ENCODE results near the gene MACROD1.

DNA sequence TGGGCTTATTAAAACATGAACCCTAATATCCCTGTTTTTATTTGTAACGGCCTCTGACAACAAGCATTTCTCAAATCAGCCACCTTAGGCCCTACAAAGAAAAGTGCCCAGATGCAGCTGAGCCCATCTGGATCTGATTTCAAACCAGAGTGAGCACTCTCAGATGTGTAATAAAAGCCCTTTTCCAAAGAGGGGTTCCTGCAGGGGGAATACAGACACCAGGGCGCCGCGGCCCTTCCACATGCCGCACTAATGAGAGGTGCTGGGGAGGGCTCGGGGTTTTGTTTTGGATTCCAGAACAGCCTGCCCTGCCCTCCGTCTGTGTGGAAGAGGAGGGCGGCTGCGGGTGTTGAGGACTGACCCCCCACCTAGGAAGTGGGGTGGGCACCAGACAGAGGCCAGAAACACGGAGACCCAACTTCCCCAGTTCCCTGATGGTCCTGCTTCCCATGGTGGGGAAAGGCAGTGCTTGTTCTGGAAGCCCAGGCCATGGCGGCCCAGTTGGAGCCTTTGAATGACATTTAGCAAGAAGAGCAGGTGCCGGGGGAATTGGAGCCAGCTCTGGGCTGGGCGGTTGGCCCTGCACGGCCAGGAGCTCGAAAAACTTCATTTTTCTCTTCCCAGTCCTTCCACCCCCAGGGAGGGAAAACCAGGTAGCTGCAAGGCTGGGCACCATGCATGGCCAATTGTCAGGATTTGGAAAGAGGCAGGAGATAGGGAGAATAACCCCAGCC, 63.7 kb downstream of the MACROD1 start:
- TF ChIP-seq, protein P1, sequence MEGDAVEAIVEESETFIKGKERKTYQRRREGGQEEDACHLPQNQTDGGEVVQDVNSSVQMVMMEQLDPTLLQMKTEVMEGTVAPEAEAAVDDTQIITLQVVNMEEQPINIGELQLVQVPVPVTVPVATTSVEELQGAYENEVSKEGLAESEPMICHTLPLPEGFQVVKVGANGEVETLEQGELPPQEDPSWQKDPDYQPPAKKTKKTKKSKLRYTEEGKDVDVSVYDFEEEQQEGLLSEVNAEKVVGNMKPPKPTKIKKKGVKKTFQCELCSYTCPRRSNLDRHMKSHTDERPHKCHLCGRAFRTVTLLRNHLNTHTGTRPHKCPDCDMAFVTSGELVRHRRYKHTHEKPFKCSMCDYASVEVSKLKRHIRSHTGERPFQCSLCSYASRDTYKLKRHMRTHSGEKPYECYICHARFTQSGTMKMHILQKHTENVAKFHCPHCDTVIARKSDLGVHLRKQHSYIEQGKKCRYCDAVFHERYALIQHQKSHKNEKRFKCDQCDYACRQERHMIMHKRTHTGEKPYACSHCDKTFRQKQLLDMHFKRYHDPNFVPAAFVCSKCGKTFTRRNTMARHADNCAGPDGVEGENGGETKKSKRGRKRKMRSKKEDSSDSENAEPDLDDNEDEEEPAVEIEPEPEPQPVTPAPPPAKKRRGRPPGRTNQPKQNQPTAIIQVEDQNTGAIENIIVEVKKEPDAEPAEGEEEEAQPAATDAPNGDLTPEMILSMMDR (IDR thresholded peaks at IDR 0.05) = no peak
- TF ChIP-seq POLR2A (IDR thresholded peaks at IDR 0.05) = no peak
